Keratinocyte (primary cell): ENCODE results near the gene ZBTB20.

Source experiments
- EZH2 ChIP-seq: IDR thresholded peaks from one replicate; pipeline ENCODE4 v1.6.1; 2012; ENCODE audit warnings: inconsistent platforms, mild to moderate bottlenecking, low read length, moderate library complexity
- TF ChIP-seq, protein P1 (sequence below), 3 experiments: IDR thresholded peaks in 1 of 3; conservative IDR thresholded peaks in 1 of 3; optimal IDR thresholded peaks in 1 of 3; 2 replicates in 2 of 3; 3 replicates in 1 of 3; pipeline versions ENCODE3 to v1.5.1; 2011; ENCODE audit warnings: low read length in 3 of 3, mild to moderate bottlenecking in 3 of 3, moderate library complexity in 2 of 3, control low read depth in 1 of 3, inconsistent platforms in 1 of 3; ENCODE audit not compliant: insufficient read depth in 2 of 3; ENCODE audit errors: extremely low read depth in 1 of 3

DNA sequence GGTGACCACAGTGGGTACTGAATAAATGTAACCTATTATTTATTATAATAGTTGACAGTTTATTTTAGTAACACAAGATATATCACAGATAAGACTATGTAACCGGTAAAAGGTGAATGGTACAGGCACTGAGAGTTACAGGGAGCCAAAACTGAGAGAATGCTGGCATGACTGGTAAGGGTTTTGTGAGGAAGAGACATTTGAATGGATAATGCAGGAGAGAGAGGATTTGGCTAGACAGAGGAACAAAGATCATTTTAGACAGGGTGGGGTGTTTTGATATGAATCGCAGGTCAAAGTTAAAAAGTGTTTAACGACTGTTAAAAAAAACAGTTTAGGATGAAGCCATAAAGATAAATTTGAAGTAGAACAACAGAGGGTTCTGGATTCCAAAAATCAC is 421.1 kb downstream of the ZBTB20 start:
- TF ChIP-seq, protein P1, sequence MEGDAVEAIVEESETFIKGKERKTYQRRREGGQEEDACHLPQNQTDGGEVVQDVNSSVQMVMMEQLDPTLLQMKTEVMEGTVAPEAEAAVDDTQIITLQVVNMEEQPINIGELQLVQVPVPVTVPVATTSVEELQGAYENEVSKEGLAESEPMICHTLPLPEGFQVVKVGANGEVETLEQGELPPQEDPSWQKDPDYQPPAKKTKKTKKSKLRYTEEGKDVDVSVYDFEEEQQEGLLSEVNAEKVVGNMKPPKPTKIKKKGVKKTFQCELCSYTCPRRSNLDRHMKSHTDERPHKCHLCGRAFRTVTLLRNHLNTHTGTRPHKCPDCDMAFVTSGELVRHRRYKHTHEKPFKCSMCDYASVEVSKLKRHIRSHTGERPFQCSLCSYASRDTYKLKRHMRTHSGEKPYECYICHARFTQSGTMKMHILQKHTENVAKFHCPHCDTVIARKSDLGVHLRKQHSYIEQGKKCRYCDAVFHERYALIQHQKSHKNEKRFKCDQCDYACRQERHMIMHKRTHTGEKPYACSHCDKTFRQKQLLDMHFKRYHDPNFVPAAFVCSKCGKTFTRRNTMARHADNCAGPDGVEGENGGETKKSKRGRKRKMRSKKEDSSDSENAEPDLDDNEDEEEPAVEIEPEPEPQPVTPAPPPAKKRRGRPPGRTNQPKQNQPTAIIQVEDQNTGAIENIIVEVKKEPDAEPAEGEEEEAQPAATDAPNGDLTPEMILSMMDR (optimal IDR thresholded peaks at IDR 0.05 in 1 of 3, IDR thresholded peaks at IDR 0.05 in 1 of 3, conservative IDR thresholded peaks at IDR 0.05 in 1 of 3; ENCODE audit: extremely low read depth in 1 of 3, insufficient read depth in 2 of 3, low read length in 3 of 3) = no peak
- TF ChIP-seq EZH2 = no peak
